ENCODE data around the gene CEACAM5.
"Not testable (repeated sequence)": the region's sequence is repeated elsewhere in the genome, so short reads cannot be mapped to it uniquely, and the experiment has no call there.

- TF ChIP-seq CTCF (tag by site-specific recombination; IDR thresholded peaks at IDR 0.05); REPIN1 (tag by site-specific recombination; IDR thresholded peaks at IDR 0.05; ENCODE audit: low read depth); TSHZ1 (tag by site-specific recombination; IDR thresholded peaks at IDR 0.05; ENCODE audit: borderline replicate concordance); ZNF580 (tag by site-specific recombination; IDR thresholded peaks at IDR 0.05); ZNF311 (tag by site-specific recombination; IDR thresholded peaks at IDR 0.05; ENCODE audit: borderline replicate concordance); ZSCAN18 (tag by site-specific recombination; IDR thresholded peaks at IDR 0.05): not testable (repeated sequence)
These were observed 1.1 kb downstream of the CEACAM5 start for GRCh38 chr19:41709516-41709915.

Measured in HEK293 (cell line).